A549 (cell line): ENCODE results near the gene COQ4. TPM values are rescaled to one million over a fixed set of nuclear protein-coding genes. Genes with fewer than 3 reads are reported as not detected.

Source experiments
- ATAC-seq, 2 experiments: fragments of 200-7000 bp in 1 of 2; fragments of >200 bp in 1 of 2; cut with Nextera tagmentation in 1 of 2; cut with Tn5 transposase in 1 of 2; 3 replicates each; pipeline versions ENCODE4 v1.8.0 to v1.9.1; 2018 to 2020; ENCODE audit warnings: mild to moderate bottlenecking in 1 of 2, moderate library complexity in 1 of 2
- CTCF ChIA-PET: fragments of 300-600 bp; sonication (Branson Sonifier 250); formaldehyde crosslinking; extraction: SDS; loops from one replicate; lab custom pipeline; 2021; ENCODE audit warnings: antibody characterized with exemption, inconsistent platforms; lab: Yijun Ruan, JAX
- POLR2A ChIA-PET: fragments of 350-600 bp; formaldehyde crosslinking; extraction: SDS; loops from one replicate; lab custom pipeline; 2021; ENCODE audit warnings: antibody characterized with exemption, inconsistent platforms; lab: Yijun Ruan, JAX
- DNase-seq, 2 experiments: peaks; one replicate each; pipeline versions ENCODE4 v3.0.0 to v3.0.0-alpha.2; 2011 to 2016; ENCODE audit warnings: low read depth in 1 of 2, low spot score in 1 of 2
- FAIRE-seq: peaks from 2 replicates; lab custom pipeline; 2011; peaks lifted over from hg19 to GRCh38; lab: Jason Lieb, UNC
- H3K27ac ChIP-seq, 2 experiments: fragments of >200 bp; sonication (Bioruptor Twin); formaldehyde crosslinking; 3 replicates each; pipeline ENCODE4 v1.5.1; 2016 to 2017
- H3K4me1 ChIP-seq: fragments of >200 bp; sonication (Bioruptor Twin); formaldehyde crosslinking; 3 replicates; pipeline ENCODE4 v1.6.1; 2016
- H3K4me2 ChIP-seq: fragments of >200 bp; sonication (Bioruptor Twin); formaldehyde crosslinking; 3 replicates; pipeline ENCODE4 v1.6.1; 2016
- H3K4me3 ChIP-seq: fragments of >200 bp; sonication (Bioruptor Twin); formaldehyde crosslinking; 3 replicates; pipeline ENCODE4 v1.5.1; 2016
- H3K9me3 ChIP-seq: fragments of >200 bp; sonication (Bioruptor Twin); formaldehyde crosslinking; 3 replicates; pipeline ENCODE4 v1.6.1; 2016
- BHLHE40 ChIP-seq: IDR thresholded peaks from 2 replicates; pipeline ENCODE4 v1.6.1; 2012; ENCODE audit warnings: low read depth, low read length, inconsistent platforms
- EP300 ChIP-seq, 2 experiments: fragments of >200 bp; sonication (Bioruptor Twin); formaldehyde crosslinking; IDR thresholded peaks; 2 replicates in 1 of 2; 3 replicates in 1 of 2; pipeline ENCODE4 v1.6.1; 2016 to 2017
- ESRRA ChIP-seq: fragments of 150-350 bp; IDR thresholded peaks from 2 replicates; pipeline ENCODE4 v1.6.1; 2014; ENCODE audit warnings: mild to moderate bottlenecking, low read length, borderline replicate concordance
- FOSB ChIP-seq: fragments of 250-450 bp; sonication (Bioruptor Pico); IDR thresholded peaks from 2 replicates; pipeline ENCODE4 v1.5.0; 2020; ENCODE audit warnings: mild to moderate bottlenecking, moderate library complexity
- HDAC2 ChIP-seq: fragments of 200-600 bp; sonication (generic); IDR thresholded peaks from 2 replicates; pipeline ENCODE4 v1.6.1; 2016
- HEYL ChIP-seq: fragments of 250-450 bp; sonication (Bioruptor Pico); IDR thresholded peaks from 2 replicates; pipeline ENCODE4 v1.8.0; 2021; ENCODE audit warnings: mild to moderate bottlenecking, moderate library complexity
- HOXB13 ChIP-seq: fragments of 250-450 bp; sonication (Bioruptor Pico); IDR thresholded peaks from 2 replicates; pipeline ENCODE4 v1.5.0; 2020; ENCODE audit warnings: low read depth, mild to moderate bottlenecking, moderate library complexity
- JUN ChIP-seq, 2 experiments: fragments of >200 bp; sonication (Bioruptor Twin); formaldehyde crosslinking; IDR thresholded peaks; 2 replicates in 1 of 2; 3 replicates in 1 of 2; pipeline ENCODE4 v1.6.1; 2016 to 2017
- KDM5A ChIP-seq: fragments of 200-600 bp; sonication (generic); IDR thresholded peaks from 2 replicates; pipeline ENCODE4 v1.6.1; 2016; ENCODE audit warnings: antibody characterized with exemption, mild to moderate bottlenecking
- MAFK ChIP-seq: fragments of 450-650 bp; IDR thresholded peaks from 2 replicates; pipeline ENCODE4 v1.6.1; 2014; ENCODE audit not compliant: partially characterized antibody
- NPAS2 ChIP-seq: fragments of 250-450 bp; sonication (Bioruptor Pico); IDR thresholded peaks from 2 replicates; pipeline ENCODE4 v1.8.0; 2022; ENCODE audit warnings: mild to moderate bottlenecking, moderate library complexity, borderline replicate concordance
- POLR2AphosphoS2 ChIP-seq: conservative IDR thresholded peaks from 2 replicates; pipeline ENCODE4 v1.6.1; 2012; ENCODE audit warnings: low read length, improper control_type of control experiment, inconsistent platforms
- RFX5 ChIP-seq: fragments of 450-650 bp; IDR thresholded peaks from 2 replicates; pipeline ENCODE4 v1.7.1; 2014; ENCODE audit warnings: antibody characterized with exemption, mild to moderate bottlenecking, moderate library complexity
- RNF2 ChIP-seq: fragments of 200-600 bp; sonication (generic); IDR thresholded peaks from 2 replicates; pipeline ENCODE4 v1.6.1; 2016; ENCODE audit warnings: low read depth, mild to moderate bottlenecking, antibody characterized with exemption, moderate library complexity, borderline replicate concordance
- ZC3H11A ChIP-seq: fragments of 450-650 bp; IDR thresholded peaks from 2 replicates; pipeline ENCODE4 v1.6.1; 2014; ENCODE audit warnings: antibody characterized with exemption, mild to moderate bottlenecking
- ZFP36 ChIP-seq: fragments of 450-650 bp; IDR thresholded peaks from 2 replicates; pipeline ENCODE4 v1.6.1; 2014; ENCODE audit warnings: borderline replicate concordance; ENCODE audit not compliant: partially characterized antibody
- ZNF302 ChIP-seq: fragments of 250-450 bp; sonication (Bioruptor Pico); IDR thresholded peaks from 2 replicates; pipeline ENCODE4 v1.9.0; 2021; ENCODE audit warnings: inconsistent platforms, mild to moderate bottlenecking, moderate library complexity
- WGBS: methylation state at CpG from one replicate; pipeline ENCODE4 v1.1.6; 2017; ENCODE audit errors: missing lambda C conversion rate; 5-methylcytosine and 5-hydroxymethylcytosine counted together
- polyA plus RNA-seq, 4 experiments: library from polyadenylated mRNA; depleted of rRNA in 3 of 4; stranded (reverse); fragments of >200 nt; fragmentation: RNase III in 1 of 4; extraction: RNeasy Plus Mini Kit Qiagen cat#74134 plus additional on column Dnase treatment in 1 of 4; gene quantifications; 2 replicates in 3 of 4; 3 replicates in 1 of 4; pipeline ENCODE4 v1.2.3, GENCODE V29; 2011 to 2017
- TF ChIP-seq, protein P1 (sequence below): fragments of 250-450 bp; sonication (Bioruptor Pico); IDR thresholded peaks from 2 replicates; pipeline ENCODE4 v1.5.0; 2020; ENCODE audit warnings: low read depth, mild to moderate bottlenecking, moderate library complexity
- TF ChIP-seq, protein P2 (sequence below): fragments of >200 bp; sonication (Bioruptor Twin); formaldehyde crosslinking; IDR thresholded peaks from 3 replicates; pipeline ENCODE4 v1.5.1; 2016
- TF ChIP-seq, protein P3 (sequence below): fragments of >200 bp; sonication (Bioruptor Twin); formaldehyde crosslinking; IDR thresholded peaks from 2 replicates; pipeline ENCODE4 v1.6.1; 2016

The COQ4 gene
- polyA plus RNA-seq, 2 of the 4 experiments (the other 2 are of a cell fraction): 32.5 to 41.3 TPM

DNA sequence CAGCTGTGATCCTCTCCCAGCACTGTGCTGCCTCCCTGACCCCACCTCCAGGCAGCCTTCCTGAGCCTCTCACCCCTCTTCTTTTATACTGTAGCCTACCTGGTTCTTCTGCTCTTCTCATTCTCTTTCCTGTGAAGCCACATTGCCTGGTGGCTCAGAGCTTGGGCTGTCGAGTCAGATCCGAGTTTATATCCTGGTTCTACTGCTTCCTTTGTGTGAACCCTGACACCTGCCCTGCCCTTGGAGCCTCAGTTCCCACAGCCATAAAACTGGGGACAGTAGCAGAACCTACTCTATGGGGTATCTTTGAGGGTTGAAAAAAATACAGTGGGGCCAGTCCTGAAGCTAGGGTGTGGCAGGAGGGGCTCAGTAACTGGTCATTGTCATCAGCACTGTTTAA is 26.5 kb downstream of the COQ4 start (continued):
- TF ChIP-seq, protein P1, sequence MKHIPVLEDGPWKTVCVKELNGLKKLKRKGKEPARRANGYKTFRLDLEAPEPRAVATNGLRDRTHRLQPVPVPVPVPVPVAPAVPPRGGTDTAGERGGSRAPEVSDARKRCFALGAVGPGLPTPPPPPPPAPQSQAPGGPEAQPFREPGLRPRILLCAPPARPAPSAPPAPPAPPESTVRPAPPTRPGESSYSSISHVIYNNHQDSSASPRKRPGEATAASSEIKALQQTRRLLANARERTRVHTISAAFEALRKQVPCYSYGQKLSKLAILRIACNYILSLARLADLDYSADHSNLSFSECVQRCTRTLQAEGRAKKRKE (CRISPR knock-in tag): no peak
- TF ChIP-seq HOXB13 (CRISPR knock-in tag): no peak
- TF ChIP-seq HDAC2: no peak
- no peak for TF ChIP-seq HEYL (CRISPR knock-in tag)
- no peak for TF ChIP-seq NPAS2 (CRISPR knock-in tag)
- TF ChIP-seq, protein P2, sequence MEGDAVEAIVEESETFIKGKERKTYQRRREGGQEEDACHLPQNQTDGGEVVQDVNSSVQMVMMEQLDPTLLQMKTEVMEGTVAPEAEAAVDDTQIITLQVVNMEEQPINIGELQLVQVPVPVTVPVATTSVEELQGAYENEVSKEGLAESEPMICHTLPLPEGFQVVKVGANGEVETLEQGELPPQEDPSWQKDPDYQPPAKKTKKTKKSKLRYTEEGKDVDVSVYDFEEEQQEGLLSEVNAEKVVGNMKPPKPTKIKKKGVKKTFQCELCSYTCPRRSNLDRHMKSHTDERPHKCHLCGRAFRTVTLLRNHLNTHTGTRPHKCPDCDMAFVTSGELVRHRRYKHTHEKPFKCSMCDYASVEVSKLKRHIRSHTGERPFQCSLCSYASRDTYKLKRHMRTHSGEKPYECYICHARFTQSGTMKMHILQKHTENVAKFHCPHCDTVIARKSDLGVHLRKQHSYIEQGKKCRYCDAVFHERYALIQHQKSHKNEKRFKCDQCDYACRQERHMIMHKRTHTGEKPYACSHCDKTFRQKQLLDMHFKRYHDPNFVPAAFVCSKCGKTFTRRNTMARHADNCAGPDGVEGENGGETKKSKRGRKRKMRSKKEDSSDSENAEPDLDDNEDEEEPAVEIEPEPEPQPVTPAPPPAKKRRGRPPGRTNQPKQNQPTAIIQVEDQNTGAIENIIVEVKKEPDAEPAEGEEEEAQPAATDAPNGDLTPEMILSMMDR: no peak
- no peak for TF ChIP-seq RFX5
- TF ChIP-seq, all 56 proteins: peak for 0

DNA sequence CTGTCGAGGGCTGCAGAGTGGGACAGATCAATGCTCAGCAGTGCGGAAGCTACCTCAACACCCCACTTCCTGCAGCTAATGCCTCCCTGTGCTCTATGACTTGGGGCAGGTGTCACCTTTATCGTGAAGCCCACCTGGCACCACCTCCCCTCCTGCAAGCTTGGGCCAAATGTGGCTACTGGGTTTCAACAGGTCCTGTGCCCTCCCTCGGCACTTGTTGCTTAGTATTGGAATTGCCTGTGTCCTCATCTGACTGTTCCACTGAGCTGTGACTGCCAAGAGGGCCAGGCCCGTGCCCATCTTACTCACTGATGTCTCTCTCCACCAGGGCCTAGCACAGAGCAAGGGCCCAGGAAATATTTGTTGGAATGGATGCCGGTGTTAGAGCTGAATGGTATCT is 27.1 kb downstream of the COQ4 start:
- POLR2A ChIA-PET: no interaction called here

DNA sequence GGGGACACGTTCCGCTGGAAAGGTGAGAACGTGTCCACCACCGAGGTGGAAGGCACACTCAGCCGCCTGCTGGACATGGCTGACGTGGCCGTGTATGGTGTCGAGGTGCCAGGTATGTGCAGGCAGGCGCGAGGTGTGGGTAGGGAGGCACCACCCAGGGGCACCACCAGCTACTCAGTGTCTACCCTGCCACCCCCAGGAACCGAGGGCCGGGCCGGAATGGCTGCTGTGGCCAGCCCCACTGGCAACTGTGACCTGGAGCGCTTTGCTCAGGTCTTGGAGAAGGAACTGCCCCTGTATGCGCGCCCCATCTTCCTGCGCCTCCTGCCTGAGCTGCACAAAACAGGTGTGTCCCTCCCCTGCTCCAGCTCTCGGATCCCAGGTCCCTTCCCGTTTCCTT is 32.8 kb downstream of the COQ4 start:
- DNase-seq (no peak), FAIRE-seq (no peak), ATAC-seq (no peak)
- Histone ChIP-seq H3K9me3 (no peaks in the 10 kb centered on the region), H3K4me2 (no peak overlapping the region), H3K27ac (no peak overlapping the region), H3K4me3 (no peak overlapping the region), H3K4me1 (no peaks in the 10 kb centered on the region)
- 98% methylated on average over 19 of the region's 19 CpGs for WGBS
- POLR2A ChIA-PET: no interaction called here
- TF ChIP-seq BHLHE40: no peak
- TF ChIP-seq ZNF302: no peak
- TF ChIP-seq ZFP36: no peak
- TF ChIP-seq KDM5A: no peak
- TF ChIP-seq ZC3H11A: no peak
- no peak for TF ChIP-seq JUN (IDR thresholded peaks at IDR 0.05)
- TF ChIP-seq, protein P3, sequence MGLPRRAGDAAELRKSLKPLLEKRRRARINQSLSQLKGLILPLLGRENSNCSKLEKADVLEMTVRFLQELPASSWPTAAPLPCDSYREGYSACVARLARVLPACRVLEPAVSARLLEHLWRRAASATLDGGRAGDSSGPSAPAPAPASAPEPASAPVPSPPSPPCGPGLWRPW: no peak
- TF ChIP-seq RFX5: no peak
- no peak for TF ChIP-seq EP300 (IDR thresholded peaks at IDR 0.05)
- TF ChIP-seq, protein P2: no peak
- TF ChIP-seq ESRRA: no peak
- no peak for TF ChIP-seq POLR2AphosphoS2
- no peak for TF ChIP-seq FOSB
- TF ChIP-seq NPAS2 (CRISPR knock-in tag): no peak
- CTCF ChIA-PET: interaction anchor here (1.0 to 15.6 kb wide), 4 partner anchors 11 to 104 kb away, joined by 3 to 182 read pairs (median 66); no protein-coding TSS in a partner anchor

More for the DNA sequence above, 27.1 kb downstream of the COQ4 start:
- CTCF ChIA-PET: interaction anchor here (0.7 to 4.4 kb wide), 7 partner anchors 8 to 54 kb away, joined by 3 to 38 read pairs (median 4); no protein-coding TSS in a partner anchor
- Histone ChIP-seq H3K4me1 (no peaks in the 10 kb centered on the region), H3K4me2 (no peak overlapping the region), H3K9me3 (no peaks in the 10 kb centered on the region), H3K27ac (no peak overlapping the region), H3K4me3 (no peak overlapping the region)
- ATAC-seq (no peak), FAIRE-seq (no peak), DNase-seq (no peak)
- TF ChIP-seq, protein P3: no peak
- TF ChIP-seq MAFK (no peak), RNF2 (no peak)
- 87% methylated on average over 6 of the region's 6 CpGs for WGBS
